ENCODE results near the gene SELENOF.
"Not testable (repeated sequence)": the region's sequence is repeated elsewhere in the genome, so short reads cannot be mapped to it uniquely, and the experiment has no call there.

Gene SELENOF

DNA sequence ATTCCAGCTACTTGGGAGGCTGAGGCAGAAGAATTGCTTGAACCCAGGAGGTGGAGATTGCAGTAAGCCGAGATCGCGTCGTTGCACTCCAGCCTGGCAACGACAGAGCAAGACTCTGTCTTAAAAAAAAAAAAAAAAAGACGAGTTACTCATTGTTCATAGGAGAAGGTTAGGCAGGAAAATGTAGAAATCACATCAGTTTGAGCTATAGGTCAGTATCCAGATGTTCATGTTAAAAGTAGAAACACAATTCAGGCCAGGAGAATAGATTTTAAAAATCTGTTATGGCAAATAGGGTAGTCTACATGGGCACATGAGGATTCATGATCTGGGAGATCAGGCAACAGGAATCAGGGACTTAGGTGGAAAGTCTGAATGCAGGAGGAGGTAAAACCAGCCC lies 57.7 kb downstream of the SELENOF start:
- no peak for DNase-seq (ENCODE audit: low spot score)

GRCh38 chr1:86854352-86854751 lies 59.6 kb downstream of the SELENOF start:
- no peak for DNase-seq (ENCODE audit: low spot score)

- no peak for DNase-seq (ENCODE audit: low spot score)
These were observed 61.0 kb downstream of the SELENOF start for GRCh38 chr1:86852782-86853408.

DNA sequence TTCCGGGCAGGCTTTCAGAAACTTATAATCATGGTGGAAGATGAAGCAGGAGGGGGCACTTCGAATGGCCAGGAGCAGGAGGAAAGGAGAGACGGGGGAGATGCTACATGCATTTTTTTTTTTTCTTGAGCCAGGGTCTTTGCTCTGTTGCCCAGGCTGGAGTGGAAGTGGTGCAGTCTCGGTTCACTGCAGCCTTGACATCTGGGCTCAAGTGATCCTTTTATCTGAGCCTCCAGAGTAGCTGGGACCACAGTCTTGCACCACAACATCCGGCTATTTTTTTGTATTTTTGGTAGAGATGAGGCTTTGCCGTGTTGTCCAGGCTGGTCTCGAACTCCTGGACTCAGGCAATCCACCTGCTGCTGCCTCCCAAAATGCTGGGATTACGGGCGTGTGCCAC lies 61.6 kb downstream of the SELENOF start:
- no peak for DNase-seq (ENCODE audit: low spot score)

DNA sequence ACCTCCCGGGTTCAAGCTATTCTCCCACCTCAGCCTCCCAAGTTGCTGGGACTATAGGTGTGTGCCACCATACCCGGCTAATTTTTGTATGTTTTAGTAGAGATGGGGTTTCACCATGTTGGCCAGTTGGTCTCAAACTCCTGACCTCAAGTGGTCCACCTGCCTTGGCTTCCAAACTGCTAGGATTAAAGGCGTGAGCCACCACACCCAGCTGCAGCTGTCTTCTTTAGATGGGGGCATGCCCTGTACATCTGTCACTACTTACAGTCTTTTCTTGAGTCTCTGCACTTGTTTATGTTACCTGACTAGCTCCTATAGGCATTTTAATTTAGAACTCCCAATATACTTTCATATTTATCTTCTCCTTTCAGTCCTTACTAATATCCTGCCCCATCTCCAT lies 64.2 kb downstream of the SELENOF start:
- DNase-seq (ENCODE audit: low spot score), result no peak

DNA sequence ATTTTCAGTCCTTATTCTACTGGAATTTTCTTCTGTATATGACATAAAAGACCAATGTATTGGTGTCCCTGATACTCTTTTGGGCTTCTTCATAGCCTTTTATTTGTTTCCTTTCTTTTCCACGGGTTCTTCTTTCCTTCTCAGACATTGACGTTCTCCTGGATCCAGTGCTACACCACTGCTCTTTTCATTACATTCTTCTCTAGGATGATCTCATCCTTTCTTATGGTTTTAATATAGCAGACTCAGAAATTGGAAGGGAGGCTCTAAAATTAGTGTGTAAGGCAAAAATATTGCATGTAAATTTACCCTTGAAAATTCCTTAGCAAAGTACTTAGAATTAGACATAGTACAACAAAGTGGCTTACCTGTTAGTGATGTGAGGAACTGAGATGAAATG lies 65.3 kb downstream of the SELENOF start:
- no peak for DNase-seq (ENCODE audit: low spot score)

DNA sequence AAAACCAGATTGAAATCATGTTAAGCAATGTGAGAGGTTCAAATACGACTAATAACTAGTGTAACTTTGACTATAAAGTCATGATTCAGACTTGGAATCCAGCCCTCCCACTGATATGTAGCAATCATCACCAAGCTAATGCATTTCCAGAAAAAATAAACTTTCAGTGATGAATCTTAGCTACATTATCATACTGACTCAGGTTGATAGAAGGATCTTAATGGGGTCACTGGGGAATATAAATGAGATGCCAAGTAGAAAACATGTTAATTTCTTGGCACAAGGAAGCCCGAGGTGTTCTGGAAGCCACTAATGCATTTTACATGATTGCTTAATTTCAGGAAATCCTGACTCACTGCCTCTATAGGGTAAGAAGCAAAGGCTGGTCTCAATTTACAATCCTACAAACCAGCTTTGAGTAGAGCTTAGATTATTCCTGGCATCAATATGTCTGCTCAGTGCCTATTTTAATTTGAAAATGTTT lies 67.7 kb downstream of the SELENOF start:
- DNase-seq (ENCODE audit: low spot score), result no peak

GRCh38 chr1:86845514-86845913 lies 68.4 kb downstream of the SELENOF start:
- DNase-seq (ENCODE audit: low spot score), result no peak

DNA sequence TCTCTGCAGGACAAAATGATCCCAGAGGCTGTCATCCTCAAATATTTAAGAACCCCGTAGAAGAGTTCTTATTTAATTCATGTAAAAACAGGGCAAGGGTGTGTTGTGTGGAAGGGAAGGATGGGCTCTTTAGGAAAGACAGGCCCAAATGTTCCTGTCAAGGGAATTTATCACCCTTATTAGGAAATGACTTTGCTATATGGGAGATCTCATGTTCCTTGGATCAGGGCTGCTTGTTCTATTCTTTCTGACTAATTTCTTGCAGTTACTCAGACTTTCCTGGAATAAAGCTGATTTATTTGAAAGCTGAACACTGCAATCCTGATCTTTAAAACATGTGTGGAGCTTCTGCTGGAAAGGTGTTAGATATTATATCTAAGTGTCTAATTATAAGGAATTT lies 72.8 kb downstream of the SELENOF start:
- DNase-seq (ENCODE audit: low spot score), result no peak

- DNase-seq (ENCODE audit: low spot score), result peak; percentile 87
These were observed 80.3 kb downstream of the SELENOF start for GRCh38 chr1:86833461-86834215.

GRCh38 chr1:86832433-86832832 lies 81.5 kb downstream of the SELENOF start:
- no peak for DNase-seq (ENCODE audit: low spot score)

GRCh38 chr1:86829321-86829720 lies 84.6 kb downstream of the SELENOF start:
- DNase-seq (ENCODE audit: low spot score), result no peak

DNA sequence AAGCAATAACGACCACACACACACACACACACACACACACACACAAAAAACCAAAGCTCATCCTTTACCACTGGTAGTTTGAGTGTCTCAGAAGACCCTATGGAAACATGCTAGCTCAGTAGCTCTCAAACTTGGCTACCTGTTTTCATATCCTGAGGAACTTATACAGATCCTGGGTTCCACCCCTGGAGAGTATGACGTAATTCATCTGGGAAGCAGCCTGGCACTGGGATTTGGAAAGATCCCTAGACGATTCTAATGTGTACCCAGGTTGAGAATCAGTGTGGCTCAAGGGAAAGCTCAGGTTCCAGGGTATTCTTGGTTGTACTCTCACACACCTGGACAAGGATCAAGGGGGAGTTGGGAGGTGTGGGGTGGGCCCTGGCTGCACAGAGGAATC lies 85.9 kb downstream of the SELENOF start:
- no peak for DNase-seq (ENCODE audit: low spot score)

DNA sequence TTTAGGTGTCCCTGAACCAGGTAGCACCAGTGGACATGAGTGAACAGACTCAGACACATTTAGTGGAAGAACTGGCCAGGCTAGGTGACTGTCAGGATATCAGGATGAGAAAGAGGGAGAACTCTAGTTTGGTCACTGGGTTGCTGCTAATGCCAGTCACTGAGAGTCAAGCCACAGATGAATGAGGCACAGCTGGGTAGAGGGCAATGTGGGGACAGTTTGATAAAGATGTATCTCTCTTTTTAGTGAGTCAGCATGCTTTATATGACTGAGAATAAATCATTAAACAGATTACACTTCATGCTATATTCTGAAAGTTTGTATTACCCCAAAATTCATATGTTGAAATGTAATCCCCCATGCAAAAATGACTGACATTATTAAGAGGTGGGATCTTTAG lies 87.1 kb downstream of the SELENOF start:
- no peak for DNase-seq (ENCODE audit: low spot score)

- DNase-seq (ENCODE audit: low spot score), result no peak
These were observed 88.6 kb downstream of the SELENOF start for GRCh38 chr1:86825319-86825718.

DNA sequence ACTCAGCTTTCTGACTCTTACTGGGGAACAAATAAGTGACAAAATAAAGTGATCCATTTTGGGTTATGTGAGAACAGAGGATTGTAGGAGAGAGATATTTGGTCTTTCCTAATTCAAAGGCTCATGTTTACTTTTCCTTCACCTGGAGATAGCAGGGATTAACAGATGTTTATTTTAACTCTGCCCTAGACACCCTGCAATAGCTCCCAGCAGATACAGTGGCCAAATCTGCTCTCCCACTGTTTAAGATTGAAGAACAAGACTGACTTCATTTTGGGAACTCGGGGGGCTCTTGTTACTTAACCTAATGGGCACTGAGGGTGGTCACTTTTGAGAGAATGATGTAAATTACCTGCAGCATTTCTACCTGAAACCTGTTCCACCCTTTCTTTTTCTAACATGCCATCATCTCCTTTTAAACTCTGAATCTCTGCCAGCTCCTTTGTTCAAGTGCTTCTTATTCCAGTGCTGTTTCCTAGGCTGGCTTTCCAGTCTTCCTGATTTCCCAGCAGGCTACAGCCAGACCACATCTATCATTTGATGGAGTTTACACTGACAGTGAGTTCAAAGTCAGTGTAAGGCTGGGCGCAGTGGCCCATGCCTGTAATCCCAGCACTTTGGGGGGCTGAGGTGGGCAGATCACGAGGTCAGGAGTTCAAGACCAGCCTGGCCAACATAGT lies 90.0 kb downstream of the SELENOF start:
- DNase-seq (ENCODE audit: low spot score), result no peak

GRCh38 chr1:86823386-86823785 lies 90.5 kb downstream of the SELENOF start:
- no peak for DNase-seq (ENCODE audit: low spot score)

DNA sequence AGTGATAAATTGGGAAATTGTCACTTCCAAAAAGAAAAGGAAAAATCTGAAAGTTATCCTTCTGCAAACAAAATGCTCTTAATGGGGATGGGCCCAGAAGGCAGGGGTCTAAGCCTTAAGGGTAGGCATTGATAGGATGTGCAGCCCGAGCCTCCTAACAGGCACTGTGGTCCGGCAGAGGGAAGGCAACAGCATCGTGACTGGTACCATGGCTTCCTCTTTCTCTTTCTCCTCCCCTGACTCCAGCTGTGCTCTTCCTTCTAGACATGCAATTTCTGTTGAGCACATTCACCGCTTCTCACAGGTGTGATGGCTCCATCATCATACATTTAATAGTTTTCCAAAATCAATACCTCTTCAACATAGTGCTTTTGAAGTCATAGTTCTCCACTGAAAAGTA lies 91.5 kb downstream of the SELENOF start:
- peak; percentile 11 for DNase-seq (ENCODE audit: low spot score)

DNA sequence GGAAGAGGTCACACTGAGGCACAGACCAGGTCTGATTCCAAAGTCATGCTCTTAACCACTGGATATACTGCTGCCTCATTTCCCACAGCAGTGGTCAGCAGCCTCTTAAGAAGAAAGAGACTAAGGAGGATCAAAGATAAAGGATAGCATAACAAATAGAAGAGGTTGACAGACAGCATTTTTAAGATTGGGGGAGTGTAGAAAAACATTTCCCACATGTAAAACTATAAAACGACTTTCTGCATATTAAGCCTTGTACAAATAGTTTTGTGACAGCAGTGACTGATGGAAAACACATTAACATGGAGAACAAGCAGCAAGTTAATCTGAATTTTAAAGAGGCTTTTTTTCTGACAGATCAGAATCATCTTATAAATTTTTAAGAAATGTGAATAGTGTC lies 92.0 kb downstream of the SELENOF start:
- no peak for DNase-seq (ENCODE audit: low spot score)

GRCh38 chr1:86819970-86820369 lies 94.0 kb downstream of the SELENOF start:
- not testable (repeated sequence) for DNase-seq (ENCODE audit: low spot score)

GRCh38 chr1:86817246-86817826 lies 96.6 kb downstream of the SELENOF start:
- not testable (repeated sequence) for DNase-seq (ENCODE audit: low spot score)

DNA sequence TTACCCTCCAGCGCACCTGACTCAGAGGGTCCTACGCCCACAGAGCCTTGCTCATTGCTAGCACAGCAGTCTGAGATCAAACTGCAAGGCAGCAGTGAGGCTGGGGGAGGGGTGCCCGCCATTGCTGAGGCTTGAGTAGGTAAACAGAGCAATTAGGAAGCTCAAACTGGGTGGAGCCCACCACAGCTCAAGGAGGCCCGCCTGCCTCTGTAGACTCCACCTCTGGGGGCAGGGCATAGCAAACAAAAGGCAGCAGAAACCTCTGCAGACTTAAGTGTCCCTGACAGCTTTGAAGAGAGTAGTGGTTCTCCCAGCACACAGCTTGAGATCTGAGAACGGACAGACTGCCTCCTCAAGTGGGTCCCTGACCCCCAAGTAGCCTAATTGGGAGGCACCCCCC lies 99.8 kb downstream of the SELENOF start:
- DNase-seq (ENCODE audit: low spot score), result not testable (repeated sequence)
